NCI-H510A treated with DMSO at 0.1 percent for 48 hours (cell line): ENCODE measurements around the gene C3orf85.

Experiments used
- DNase-seq: peaks from one replicate; lab custom pipeline; 2025; lab: John Stamatoyannopoulos, UW

C3orf85 gene

GRCh38 chr3:109152320-109152719 lies 15.8 kb downstream of the C3orf85 start:
- no peak for DNase-seq

- no peak for DNase-seq
Observed at GRCh38 chr3:109154979-109155378, 18.5 kb downstream of the C3orf85 start.

DNA sequence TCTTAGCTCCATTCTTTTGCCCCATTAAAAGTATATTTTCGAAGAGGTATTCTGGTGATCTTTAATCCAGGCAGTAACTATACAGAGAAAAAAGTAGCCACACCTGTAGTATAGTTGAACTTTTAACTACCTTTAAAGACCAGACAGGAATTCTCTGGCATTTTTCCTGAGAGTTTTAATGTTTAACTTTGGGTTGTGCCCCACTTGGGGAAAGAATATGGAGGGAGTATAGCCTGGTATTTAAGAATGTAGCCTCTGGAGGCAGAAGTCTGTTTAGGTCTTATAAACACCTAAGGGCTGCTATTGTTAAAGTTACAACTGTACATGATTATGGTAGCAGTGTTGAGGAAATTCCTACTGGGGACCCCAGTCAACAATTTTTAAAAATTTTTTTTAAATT lies 19.3 kb downstream of the C3orf85 start:
- DNase-seq: no peak

- DNase-seq: no peak
Observed at GRCh38 chr3:109161487-109162123, 25.1 kb downstream of the C3orf85 start.

GRCh38 chr3:109165905-109166304 lies 29.4 kb downstream of the C3orf85 start:
- DNase-seq: no peak

- no peak for DNase-seq
Observed at GRCh38 chr3:109171479-109171878, 35.0 kb downstream of the C3orf85 start.

DNA sequence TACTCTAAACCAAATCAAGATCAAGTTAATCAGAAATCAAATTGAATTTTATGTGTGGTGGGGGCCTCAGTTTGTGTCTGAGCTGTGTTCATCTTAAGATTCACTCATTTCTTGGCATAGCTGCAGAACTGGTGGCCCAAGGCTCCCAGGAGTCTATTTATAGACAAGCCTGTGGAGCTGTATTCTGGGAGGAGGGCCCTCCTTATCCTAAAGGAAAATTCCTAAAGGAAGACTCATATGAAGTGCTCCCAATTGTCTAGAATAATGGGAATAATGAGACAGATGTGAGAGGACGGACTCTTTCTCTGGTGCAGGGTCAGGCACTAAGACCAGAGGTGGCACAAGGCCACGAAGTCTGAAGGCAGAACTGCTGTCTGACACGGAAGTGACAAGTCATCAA lies 38.9 kb downstream of the C3orf85 start:
- no peak for DNase-seq

DNA sequence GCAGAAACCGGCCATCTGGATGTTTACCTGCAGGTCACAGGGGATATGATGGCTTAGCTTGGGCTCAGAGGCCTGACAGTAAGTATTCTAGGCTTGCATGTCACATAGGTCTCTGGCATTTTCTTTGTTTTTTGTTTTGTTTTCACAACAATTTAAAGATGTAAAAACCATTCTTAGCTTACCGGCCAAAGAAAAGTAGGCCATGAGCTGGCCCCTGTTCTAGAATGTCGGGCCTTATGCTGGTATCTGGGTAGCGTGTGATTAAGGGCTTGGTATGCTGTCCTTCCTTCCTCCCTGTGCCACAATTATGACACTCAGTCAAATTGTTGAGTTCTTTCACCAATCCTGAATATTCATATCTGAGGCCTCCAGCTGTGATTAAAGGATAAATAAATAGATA lies 40.2 kb downstream of the C3orf85 start:
- no peak for DNase-seq

DNA sequence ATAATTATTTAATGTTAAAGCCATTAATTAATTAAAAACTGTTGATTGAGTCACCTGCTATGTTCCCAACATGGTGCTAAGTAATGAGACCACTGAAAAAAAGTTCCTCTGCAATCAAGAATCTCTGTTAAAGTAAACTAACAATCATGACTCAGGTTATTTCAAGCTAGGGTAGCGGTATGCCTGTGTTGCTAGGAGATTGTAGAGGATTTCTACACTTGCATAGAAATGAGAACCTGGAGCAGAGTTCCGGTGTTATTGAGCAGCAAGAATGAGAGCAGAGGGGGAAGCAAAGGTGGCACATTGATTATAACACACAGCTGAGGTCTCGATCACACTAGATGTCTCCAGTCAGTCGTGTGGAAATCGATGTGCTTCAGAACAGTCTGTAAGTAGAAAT lies 41.4 kb downstream of the C3orf85 start:
- no peak for DNase-seq

GRCh38 chr3:109178708-109179107 lies 42.2 kb downstream of the C3orf85 start:
- DNase-seq: no peak

GRCh38 chr3:109184726-109185125 lies 48.2 kb downstream of the C3orf85 start:
- no peak for DNase-seq

DNA sequence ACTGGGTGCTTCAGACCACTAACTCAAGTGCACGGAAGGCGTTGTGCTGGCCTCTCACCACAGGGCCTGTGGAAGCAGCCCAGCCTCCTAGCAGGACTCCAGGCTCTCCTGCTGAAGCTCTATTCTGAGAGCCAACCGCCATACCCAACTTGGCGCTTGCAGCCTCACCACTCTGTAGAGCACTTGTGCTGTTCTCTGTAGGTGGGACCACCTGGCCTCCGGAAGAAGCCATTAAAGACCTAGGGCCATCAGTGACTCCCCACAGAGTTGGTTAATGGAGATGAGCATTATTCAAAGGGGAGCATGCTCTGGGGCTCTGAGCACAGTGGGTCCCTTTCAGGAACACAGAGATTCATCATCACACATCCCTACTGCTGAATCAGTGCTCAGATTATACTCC lies 50.9 kb downstream of the C3orf85 start:
- no peak for DNase-seq

- peak; percentile 61 for DNase-seq
Observed at GRCh38 chr3:109188741-109189140, 52.2 kb downstream of the C3orf85 start.

DNA sequence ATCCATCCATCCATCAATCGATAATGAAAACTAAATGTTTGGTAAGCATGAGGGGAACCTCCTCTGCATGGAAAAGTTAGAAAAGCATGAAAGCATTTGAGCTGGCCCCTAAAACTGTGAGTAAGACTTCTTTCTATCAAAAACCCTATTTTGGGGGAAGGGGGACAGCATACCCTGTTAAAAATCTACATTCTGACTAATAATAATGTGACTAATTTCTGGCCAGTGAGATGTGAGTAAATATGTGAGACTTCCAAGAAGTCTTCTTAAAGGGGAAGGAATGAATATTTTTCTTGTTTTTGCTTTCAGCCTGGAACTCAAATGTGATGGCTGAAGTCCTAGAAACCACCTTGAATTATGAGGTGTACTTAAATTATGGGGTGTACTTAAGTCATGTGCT lies 54.9 kb downstream of the C3orf85 start:
- DNase-seq: no peak

DNA sequence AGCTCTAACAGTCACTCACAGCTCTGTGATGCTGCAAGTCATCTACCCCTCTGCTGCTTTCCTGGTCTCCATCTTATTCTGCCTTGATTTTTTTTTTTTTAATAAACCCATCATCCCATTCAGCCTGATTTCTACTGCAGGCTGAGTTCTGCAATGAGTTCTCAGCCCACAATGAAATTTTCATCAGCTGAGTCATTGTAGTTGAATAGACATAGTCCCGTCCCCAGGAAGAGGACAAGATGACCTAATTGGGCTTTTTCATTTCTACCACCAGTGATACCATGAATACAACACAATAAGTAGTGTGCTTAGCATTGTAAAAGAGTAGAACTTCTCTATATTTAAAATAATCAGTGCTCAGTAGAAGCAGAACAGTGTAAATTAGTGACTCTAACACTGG lies 59.3 kb downstream of the C3orf85 start:
- no peak for DNase-seq
